ENCODE measurements around the gene CAMK2A.

GRCh38 chr5:150219861-150220260 lies 69.7 kb downstream of the CAMK2A start:
- no peak for TF ChIP-seq POLR2AphosphoS5 (IDR thresholded peaks at IDR 0.05)
- no peak for TF ChIP-seq CTCF (IDR thresholded peaks at IDR 0.05)

Data from sigmoid colon (tissue), 4 donors.